ENCODE measurements around the gene NQO1. TPM values are rescaled to one million over a fixed set of nuclear protein-coding genes. Genes with fewer than 3 reads are reported as not detected.

The NQO1 gene
- total and polyA plus RNA-seq, 2 of the 8 experiments (the other 6 are each of a cell fraction or from before 2014, with no cell fraction given), result 32.7 to 45.7 TPM

- TF ChIP-seq HDAC6 (IDR thresholded peaks at IDR 0.05; ENCODE audit: low read depth, low read length) (no peak), TAF1 (IDR thresholded peaks at IDR 0.05; ENCODE audit: low read depth, low read length) (peak; percentile 10; the same call in 1 of the 2 replicates), KDM4A (IDR thresholded peaks at IDR 0.05; ENCODE audit: low read depth, low read length, severe bottlenecking) (no peak), SAP30 (IDR thresholded peaks at IDR 0.05; ENCODE audit: insufficient read depth, insufficient replicate concordance, low read length) (no peak), RFX5 (IDR thresholded peaks at IDR 0.05; ENCODE audit: borderline replicate concordance, low read depth, low read length) (no peak), POLR2A (IDR thresholded peaks at IDR 0.05; ENCODE audit: control extremely low read depth in 1 of 2, low read depth in 2 of 2, low read length in 2 of 2) (no peak), SIN3A (conservative IDR thresholded peaks at IDR 0.05 in 1 of 2, IDR thresholded peaks at IDR 0.05 in 1 of 2; ENCODE audit: low read depth in 1 of 2, low read length in 2 of 2) (0 out of 4 replicates have a peak, but pooled peaks of 1 of the 2 experiments have one; percentile 23), SP4 (IDR thresholded peaks at IDR 0.05; ENCODE audit: low read length) (no peak), EZH2 (IDR thresholded peaks at IDR 0.05; ENCODE audit: low read depth, low read length, severe bottlenecking) (no peak), HDAC2 (IDR thresholded peaks at IDR 0.05; ENCODE audit: borderline replicate concordance in 1 of 2, low read depth in 2 of 2, low read length in 2 of 2) (0 out of 4 replicates have a peak, but pooled peaks of 1 of the 2 experiments have one; percentile 70), RXRA (IDR thresholded peaks at IDR 0.05; ENCODE audit: insufficient read depth, low read depth, low read length) (no peak), RAD21 (IDR thresholded peaks at IDR 0.05 in 1 of 2, conservative IDR thresholded peaks at IDR 0.05 in 1 of 2; ENCODE audit: low read depth in 2 of 2, low read length in 2 of 2) (no peak), JUN (IDR thresholded peaks at IDR 0.05; ENCODE audit: low read depth, low read length) (no peak), NANOG (IDR thresholded peaks at IDR 0.05; ENCODE audit: insufficient read depth, low read depth, low read length, poor library complexity, severe bottlenecking) (no peak), EGR1 (IDR thresholded peaks at IDR 0.05; ENCODE audit: borderline replicate concordance, low read depth, low read length) (no peak)
These were observed 36.6 kb upstream of the NQO1 start (continued) for GRCh38 chr16:69762814-69763598.

Data from H1 (cell line).